Measurements from ENCODE around the gene SFRP2. TPM values are rescaled to one million over a fixed set of nuclear protein-coding genes. Genes with fewer than 3 reads are reported as not detected.

Gene SFRP2
- total RNA-seq, 1 experiment from 2014 or later: not detected

DNA sequence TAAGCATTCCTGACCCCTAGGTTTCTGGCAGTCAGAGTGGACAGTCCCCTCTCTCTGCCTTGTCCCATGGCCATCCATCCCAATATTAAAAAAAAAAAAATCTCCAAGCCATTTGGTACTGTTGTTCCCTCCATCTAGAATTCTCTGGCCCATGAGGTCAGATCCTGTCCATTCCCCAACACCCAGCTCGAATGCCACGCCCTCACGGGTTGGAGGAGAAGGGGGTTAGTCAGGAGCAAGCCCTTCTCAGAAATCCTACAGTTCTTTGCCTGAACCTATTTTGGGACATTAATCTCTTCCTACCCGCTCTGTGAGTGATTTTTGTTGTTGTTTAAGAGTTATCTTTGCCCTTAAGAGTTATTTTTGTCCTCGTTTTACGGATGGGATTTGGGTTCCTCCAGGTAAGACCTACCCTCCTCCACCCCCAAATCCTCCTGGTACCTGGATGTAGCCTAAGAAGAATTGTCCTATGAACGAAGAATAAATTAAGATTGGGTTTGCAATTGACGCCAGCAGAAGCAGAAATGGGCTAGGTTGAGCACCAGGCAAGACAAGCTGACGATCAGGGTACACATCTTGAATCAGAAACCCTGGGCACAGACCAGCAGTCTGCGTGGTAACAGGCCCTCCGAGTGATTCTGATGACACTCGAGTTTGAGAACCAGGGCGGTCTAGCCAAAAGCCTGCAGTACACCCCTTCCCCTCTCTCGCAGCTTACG, 30.0 kb downstream of the SFRP2 start:
- DNase-seq: no peak
- Mint-ChIP-seq H3K4me1 (ENCODE audit: low read depth, unreplicated experiment) (no peaks in the 10 kb centered on the region), H3K27ac (ENCODE audit: unreplicated experiment) (no peak overlapping the region), H3K27me3 (ENCODE audit: insufficient read depth, unreplicated experiment) (no peaks in the 10 kb centered on the region), H3K36me3 (ENCODE audit: insufficient read depth, unreplicated experiment) (no peaks in the 10 kb centered on the region), H3K4me3 (ENCODE audit: unreplicated experiment) (no peak overlapping the region), H3K9me3 (ENCODE audit: unreplicated experiment) (no peaks in the 10 kb centered on the region)
- ChIA-PET CTCF (no interaction called here), POLR2A (no interaction called here)
- no TSS peak for BruUV-seq (replicated peaks)
- TF ChIP-seq, protein P1, sequence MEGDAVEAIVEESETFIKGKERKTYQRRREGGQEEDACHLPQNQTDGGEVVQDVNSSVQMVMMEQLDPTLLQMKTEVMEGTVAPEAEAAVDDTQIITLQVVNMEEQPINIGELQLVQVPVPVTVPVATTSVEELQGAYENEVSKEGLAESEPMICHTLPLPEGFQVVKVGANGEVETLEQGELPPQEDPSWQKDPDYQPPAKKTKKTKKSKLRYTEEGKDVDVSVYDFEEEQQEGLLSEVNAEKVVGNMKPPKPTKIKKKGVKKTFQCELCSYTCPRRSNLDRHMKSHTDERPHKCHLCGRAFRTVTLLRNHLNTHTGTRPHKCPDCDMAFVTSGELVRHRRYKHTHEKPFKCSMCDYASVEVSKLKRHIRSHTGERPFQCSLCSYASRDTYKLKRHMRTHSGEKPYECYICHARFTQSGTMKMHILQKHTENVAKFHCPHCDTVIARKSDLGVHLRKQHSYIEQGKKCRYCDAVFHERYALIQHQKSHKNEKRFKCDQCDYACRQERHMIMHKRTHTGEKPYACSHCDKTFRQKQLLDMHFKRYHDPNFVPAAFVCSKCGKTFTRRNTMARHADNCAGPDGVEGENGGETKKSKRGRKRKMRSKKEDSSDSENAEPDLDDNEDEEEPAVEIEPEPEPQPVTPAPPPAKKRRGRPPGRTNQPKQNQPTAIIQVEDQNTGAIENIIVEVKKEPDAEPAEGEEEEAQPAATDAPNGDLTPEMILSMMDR (IDR thresholded peaks at IDR 0.05; ENCODE audit: insufficient read depth in 1 of 2, low read depth in 1 of 2, low read length in 1 of 2, severe bottlenecking in 1 of 2, unreplicated experiment in 1 of 2): no peak
- H3K4me1 ChIP-seq: peaks cover 4% of the 10 kb centered on the region
- H3K27me3 ChIP-seq (replicated peaks; ENCODE audit: control insufficient read depth, insufficient read depth, low read length): no peaks in the 10 kb centered on the region
- no peaks in the 10 kb centered on the region for H3K9me3 ChIP-seq
- intact Hi-C loops (cut with micrococcal nuclease; ENCODE audit: unreplicated experiment): no loop called here
- no peak overlapping the region for H3K4me3 ChIP-seq (ENCODE audit: low read depth, low read length)
- H3K36me3 ChIP-seq (ENCODE audit: control insufficient read depth, insufficient read depth, low read length): no peaks in the 10 kb centered on the region

DNA sequence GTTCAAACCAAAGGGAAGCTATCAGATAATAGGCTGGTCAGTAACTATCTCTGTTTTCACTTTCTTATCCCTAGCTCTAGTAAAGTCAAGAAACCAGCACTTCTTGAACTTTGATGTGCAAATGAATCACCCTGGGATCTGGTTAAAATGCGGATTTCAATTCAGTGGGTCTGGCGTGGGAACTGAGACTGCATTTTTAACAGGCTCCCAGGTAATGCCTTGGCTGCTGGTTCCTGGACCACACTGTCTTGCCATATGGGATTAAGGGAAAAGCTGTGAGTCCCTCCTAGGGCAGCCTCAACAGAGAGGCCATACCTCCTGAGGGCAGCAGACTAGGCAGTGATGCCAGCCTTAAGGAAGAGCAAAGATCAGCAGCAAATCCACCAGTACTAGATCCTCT, 30.7 kb downstream of the SFRP2 start:
- Mint-ChIP-seq H3K4me3 (ENCODE audit: unreplicated experiment) (no peak overlapping the region), H3K4me1 (ENCODE audit: low read depth, unreplicated experiment) (no peaks in the 10 kb centered on the region), H3K9me3 (ENCODE audit: unreplicated experiment) (no peaks in the 10 kb centered on the region), H3K27me3 (ENCODE audit: insufficient read depth, unreplicated experiment) (no peaks in the 10 kb centered on the region), H3K27ac (ENCODE audit: unreplicated experiment) (no peak overlapping the region), H3K36me3 (ENCODE audit: insufficient read depth, unreplicated experiment) (no peaks in the 10 kb centered on the region)
- POLR2A ChIA-PET: no interaction called here
- no peaks in the 10 kb centered on the region for H3K36me3 ChIP-seq (ENCODE audit: control insufficient read depth, insufficient read depth, low read length)
- intact Hi-C loops (cut with micrococcal nuclease; ENCODE audit: unreplicated experiment): no loop called here
- H3K9me3 ChIP-seq: no peaks in the 10 kb centered on the region
- no peak overlapping the region for H3K4me3 ChIP-seq (ENCODE audit: low read depth, low read length)
- no TSS peak for BruUV-seq (replicated peaks)
- CTCF ChIA-PET: no interaction called here
- peaks cover 4% of the 10 kb centered on the region for H3K4me1 ChIP-seq
- no peaks in the 10 kb centered on the region for H3K27me3 ChIP-seq (replicated peaks; ENCODE audit: control insufficient read depth, insufficient read depth, low read length)
- no peak for DNase-seq
- TF ChIP-seq, protein P1 (IDR thresholded peaks at IDR 0.05; ENCODE audit: insufficient read depth in 1 of 2, low read depth in 1 of 2, low read length in 1 of 2, severe bottlenecking in 1 of 2, unreplicated experiment in 1 of 2): no peak

DNA sequence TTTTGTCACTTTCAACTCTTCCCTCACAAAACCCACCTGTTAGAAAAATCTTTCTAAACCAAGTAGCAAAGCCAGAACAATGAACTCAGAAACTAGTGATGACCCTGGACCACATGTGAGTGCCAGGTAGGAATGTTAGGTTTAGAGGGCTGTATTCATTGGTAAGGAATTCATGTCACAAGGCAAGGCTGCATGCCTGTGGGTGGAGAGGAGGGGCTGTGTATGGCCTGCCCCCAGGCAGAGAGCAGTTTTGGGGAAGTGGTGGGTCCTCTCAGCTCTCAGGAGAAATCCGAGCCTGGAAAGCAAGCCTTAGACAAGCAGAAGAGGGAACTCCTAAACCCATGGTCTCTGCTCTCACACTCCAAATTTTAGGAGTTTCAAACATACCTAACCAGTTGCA, 31.5 kb downstream of the SFRP2 start:
- intact Hi-C loops (cut with micrococcal nuclease; ENCODE audit: unreplicated experiment): no loop called here

More for the DNA sequence above, 31.5 kb downstream of the SFRP2 start:
- Histone ChIP-seq H3K9me3 (no peaks in the 10 kb centered on the region), H3K36me3 (ENCODE audit: control insufficient read depth, insufficient read depth, low read length) (no peaks in the 10 kb centered on the region), H3K27me3 (replicated peaks; ENCODE audit: control insufficient read depth, insufficient read depth, low read length) (no peaks in the 10 kb centered on the region), H3K4me3 (ENCODE audit: low read depth, low read length) (no peak overlapping the region), H3K4me1 (peaks cover 4% of the 10 kb centered on the region)
- H3K27ac Mint-ChIP-seq (ENCODE audit: unreplicated experiment): no peak overlapping the region
- no peaks in the 10 kb centered on the region for H3K27me3 Mint-ChIP-seq (ENCODE audit: insufficient read depth, unreplicated experiment)
- CTCF ChIA-PET: no interaction called here
- BruUV-seq (replicated peaks): no TSS peak
- TF ChIP-seq, protein P1 (IDR thresholded peaks at IDR 0.05; ENCODE audit: insufficient read depth in 1 of 2, low read depth in 1 of 2, low read length in 1 of 2, severe bottlenecking in 1 of 2, unreplicated experiment in 1 of 2): no peak
- no peak overlapping the region for H3K4me3 Mint-ChIP-seq (ENCODE audit: unreplicated experiment)
- no peak for DNase-seq
- POLR2A ChIA-PET: no interaction called here
- no peaks in the 10 kb centered on the region for H3K36me3 Mint-ChIP-seq (ENCODE audit: insufficient read depth, unreplicated experiment)
- no peaks in the 10 kb centered on the region for H3K9me3 Mint-ChIP-seq (ENCODE audit: unreplicated experiment)
- H3K4me1 Mint-ChIP-seq (ENCODE audit: low read depth, unreplicated experiment): no peaks in the 10 kb centered on the region

Measured in Caco-2 (cell line).